Measurements from ENCODE around the gene PTH1R.

Gene PTH1R

GRCh38 chr3:46946856-46947545 lies 69.5 kb downstream of the PTH1R start:
- no peak for DNase-seq (ENCODE audit: low read depth in 2 of 2)

GRCh38 chr3:46947546-46947901 lies 70.0 kb downstream of the PTH1R start:
- DNase-seq (ENCODE audit: low read depth in 2 of 2), result no peak

DNA sequence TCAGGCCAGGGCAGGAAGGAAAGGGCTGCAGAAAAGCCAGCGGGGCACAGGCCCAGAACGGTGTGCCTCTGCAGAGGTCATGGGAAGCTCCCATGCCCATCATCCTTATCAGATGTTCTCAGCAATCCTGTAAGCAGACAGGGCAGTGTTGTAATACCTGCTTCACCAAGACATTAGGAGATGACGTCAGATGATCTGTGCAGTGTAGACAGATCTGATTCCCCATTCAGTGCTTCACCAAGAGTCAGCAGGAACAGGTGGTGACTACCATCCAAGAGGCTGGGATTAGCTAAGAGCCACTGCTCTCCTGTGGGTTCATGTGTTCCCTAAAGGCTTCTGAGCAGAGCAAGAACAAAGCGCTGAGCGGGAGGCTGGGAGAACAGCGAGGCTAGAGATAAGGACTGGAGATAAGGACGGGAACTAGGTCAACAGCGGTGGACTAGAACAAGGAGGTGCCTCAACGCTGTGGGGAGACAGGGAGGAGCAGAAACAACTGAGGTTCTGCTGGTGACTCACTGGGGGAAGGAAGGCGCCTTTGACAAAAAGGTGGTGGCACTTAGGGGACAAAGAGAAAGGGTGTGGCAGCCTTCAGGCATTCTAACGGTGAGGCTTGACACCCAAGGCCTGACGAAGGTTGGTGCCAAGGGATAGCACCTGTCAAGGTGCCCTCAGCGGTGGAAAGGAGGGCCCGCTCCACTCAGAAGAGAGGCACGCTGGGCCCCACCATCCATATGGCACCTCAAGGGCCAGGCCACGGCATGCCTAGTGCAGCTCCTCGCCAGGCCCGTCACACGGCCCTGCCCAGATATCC lies 70.7 kb downstream of the PTH1R start:
- peak in 1 of 2 experiments; percentile 43 for DNase-seq (ENCODE audit: low read depth in 2 of 2)

GRCh38 chr3:46948830-46949671 lies 71.5 kb downstream of the PTH1R start:
- DNase-seq (ENCODE audit: low read depth in 2 of 2), result no peak

DNA sequence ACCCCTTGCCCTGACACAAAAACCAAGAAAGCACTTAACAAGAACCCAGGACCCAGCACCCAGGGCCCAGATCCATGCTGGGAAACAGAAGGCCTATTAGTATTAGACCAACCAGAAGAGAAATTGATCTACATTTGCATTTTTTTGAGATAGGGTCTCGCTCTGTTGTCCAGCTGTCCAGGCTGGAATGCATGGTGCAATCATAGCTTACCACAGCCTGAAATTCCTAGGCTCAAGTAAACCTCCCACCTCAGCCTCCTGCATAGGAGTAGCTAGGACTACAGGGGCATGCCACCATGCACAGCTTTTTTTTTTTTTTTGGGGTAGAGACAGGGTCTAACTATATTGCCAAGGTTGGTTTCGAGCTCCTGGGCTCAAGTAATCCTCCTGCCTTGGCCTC lies 72.7 kb downstream of the PTH1R start:
- DNase-seq (ENCODE audit: low read depth in 2 of 2), result no peak

DNA sequence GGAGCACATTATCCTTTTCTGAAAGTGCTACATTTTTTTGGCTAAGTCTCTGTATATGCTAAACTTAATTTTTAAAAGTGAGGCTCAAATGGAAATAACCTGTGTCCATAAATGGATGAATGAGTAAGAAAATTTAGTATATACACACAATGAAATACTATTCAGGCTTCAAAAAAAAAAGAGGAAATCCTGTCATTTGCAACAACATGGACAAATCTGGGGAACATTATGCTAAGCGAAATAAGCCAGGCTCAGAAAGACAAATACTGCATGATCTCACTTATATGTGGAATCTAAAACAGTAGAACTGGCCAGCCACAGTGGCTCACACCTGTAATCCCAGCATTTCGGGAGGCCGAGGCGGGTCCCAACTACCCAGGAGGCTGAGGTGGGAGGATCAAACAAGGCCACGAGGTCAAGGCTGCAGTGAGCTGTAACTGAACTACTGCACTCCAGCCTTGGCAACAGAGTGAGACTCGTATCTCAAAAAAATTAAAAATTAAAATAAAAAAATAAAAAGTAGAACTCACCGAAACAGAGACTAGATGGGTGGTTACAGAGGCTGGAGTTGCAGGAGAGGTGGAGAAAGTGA lies 73.2 kb downstream of the PTH1R start:
- DNase-seq (ENCODE audit: low read depth in 2 of 2), result no peak

- DNase-seq (ENCODE audit: low read depth in 2 of 2), result no peak
Observed at GRCh38 chr3:46952813-46953212, 75.3 kb downstream of the PTH1R start.
